K562 (cell line): Measurements from ENCODE around the gene RYR3. TPM values are rescaled to one million over a fixed set of nuclear protein-coding genes. Genes with fewer than 3 reads are reported as not detected.

Experiments
- ATAC-seq: fragments of 200-7000 bp; cut with Tn5 transposase; 3 replicates; pipeline ENCODE4 v1.9.1; 2020; ENCODE audit warnings: moderate library complexity
- BruUV-seq: library from RNA; stranded (reverse); fragments of 400-500 nt; replicated peaks from 2 replicates; lab custom pipeline; 2021; lab: Mats Ljungman, UMichigan
- CTCF ChIA-PET: fragments of 300-600 bp; formaldehyde crosslinking; extraction: SDS; loops from one replicate; lab custom pipeline; 2021; ENCODE audit warnings: low intra/inter-chr PET ratio; lab: Yijun Ruan, JAX
- POLR2A ChIA-PET: fragments of 300-600, 350-650 bp; sonication (Branson Sonifier 250); formaldehyde crosslinking; extraction: SDS; loops from one replicate; lab custom pipeline; 2021; ENCODE audit warnings: antibody characterized with exemption, inconsistent platforms; lab: Yijun Ruan, JAX
- DNase-seq, 4 experiments: peaks; one replicate each; pipeline versions ENCODE4 v3.0.0 to v3.0.0-alpha.2; 2011 to 2018; ENCODE audit warnings: low spot score in 3 of 4, mixed read lengths in 3 of 4; ENCODE audit errors: extremely low read depth in 1 of 4
- FAIRE-seq: peaks from 2 replicates; lab custom pipeline; 2011; peaks lifted over from hg19 to GRCh38; lab: Jason Lieb, UNC
- H2AFZ ChIP-seq: 2 replicates; pipeline ENCODE4 v1.6.0; 2011; ENCODE audit warnings: low read depth, low read length, control low read depth, inconsistent platforms
- H3K27ac ChIP-seq: fragments of 200-600 bp; 3 replicates; pipeline ENCODE4 v1.8.0; 2011; ENCODE audit warnings: low read depth, mild to moderate bottlenecking, control low read depth, inconsistent platforms, low read length, moderate library complexity, mixed read lengths; ENCODE audit errors: extremely low read depth
- H3K27me3 ChIP-seq, 2 experiments: fragments of 300-600 bp in 1 of 2; 2 replicates in 1 of 2; 3 replicates in 1 of 2; pipeline versions ENCODE4 v1.6.0 to v1.8.0; 2011; ENCODE audit warnings: inconsistent platforms in 2 of 2, low read length in 2 of 2, mild to moderate bottlenecking in 1 of 2, mixed read lengths in 1 of 2, moderate library complexity in 1 of 2; ENCODE audit not compliant: control insufficient read depth in 2 of 2, insufficient read depth in 2 of 2
- H3K36me3 ChIP-seq: fragments of 300-600 bp; 3 replicates; pipeline ENCODE4 v1.8.0; 2011; ENCODE audit warnings: mild to moderate bottlenecking, low read length, inconsistent platforms; ENCODE audit not compliant: control insufficient read depth, insufficient read depth
- H3K4me1 ChIP-seq, 2 experiments: fragments of 200-600 bp in 1 of 2; replicated peaks in 1 of 2; 2 replicates in 1 of 2; 3 replicates in 1 of 2; pipeline versions ENCODE4 v1.5.1 to v1.8.0; 2011; ENCODE audit warnings: inconsistent platforms in 2 of 2, low read length in 2 of 2, mild to moderate bottlenecking in 1 of 2, mixed read lengths in 1 of 2, moderate library complexity in 1 of 2; ENCODE audit not compliant: control insufficient read depth in 2 of 2, insufficient read depth in 2 of 2
- H3K4me2 ChIP-seq: 2 replicates; pipeline ENCODE4 v1.6.1; 2011; ENCODE audit warnings: low read length, control low read depth, inconsistent platforms, mixed read lengths; ENCODE audit not compliant: insufficient read depth
- H3K4me3 ChIP-seq: fragments of 200-600 bp; sonication (generic), shearing (Covaris generic); 2 replicates; pipeline ENCODE4 v1.5.1; 2016; ENCODE audit warnings: control low read depth, inconsistent platforms
- H3K79me2 ChIP-seq: fragments of 200-600 bp; 3 replicates; pipeline ENCODE4 v1.8.0; 2011; ENCODE audit warnings: low read length, inconsistent platforms; ENCODE audit not compliant: control insufficient read depth, insufficient read depth
- H3K9ac ChIP-seq, 2 experiments: 2 replicates each; pipeline versions ENCODE4 v1.6.0 to v1.6.1; 2011; ENCODE audit warnings: low read depth in 2 of 2, low read length in 2 of 2, control low read depth in 1 of 2, inconsistent platforms in 1 of 2, mild to moderate bottlenecking in 1 of 2, mixed read lengths in 1 of 2; ENCODE audit not compliant: insufficient read depth in 1 of 2
- H3K9me1 ChIP-seq: one replicate; pipeline ENCODE4 v1.6.0; 2011; ENCODE audit warnings: inconsistent platforms, mild to moderate bottlenecking, low read length, moderate library complexity; ENCODE audit not compliant: control insufficient read depth, insufficient read depth
- H3K9me3 ChIP-seq: replicated peaks from 2 replicates; pipeline ENCODE4 v1.5.1; 2011; ENCODE audit warnings: low read depth, low read length, inconsistent platforms; ENCODE audit not compliant: control insufficient read depth, insufficient read depth
- H4K20me1 ChIP-seq: replicated peaks from 2 replicates; pipeline ENCODE4 v1.6.1; 2011; ENCODE audit warnings: low read length, inconsistent platforms, mixed read lengths; ENCODE audit not compliant: control insufficient read depth, insufficient read depth
- CSDE1 ChIP-seq, 2 experiments: fragments of 450-650 bp; IDR thresholded peaks; 2 replicates each; pipeline ENCODE4 v1.6.1; 2016; ENCODE audit warnings: mild to moderate bottlenecking in 1 of 2
- E2F4 ChIP-seq: sonication (generic); formaldehyde crosslinking; IDR thresholded peaks from 2 replicates; pipeline ENCODE4 v1.8.0; 2022; ENCODE audit warnings: mild to moderate bottlenecking, low read depth, missing genetic modification reagents
- ETS1 ChIP-seq: conservative IDR thresholded peaks from 2 replicates; pipeline ENCODE4 v1.6.1; 2011; ENCODE audit warnings: low read depth, mild to moderate bottlenecking, low read length; ENCODE audit not compliant: control insufficient read depth
- KDM5B ChIP-seq: fragments of 200-600 bp; sonication (generic); IDR thresholded peaks from 2 replicates; pipeline ENCODE4 v1.6.1; 2012; ENCODE audit warnings: low read depth, mild to moderate bottlenecking, moderate library complexity, low read length, control low read depth, inconsistent platforms; ENCODE audit not compliant: insufficient replicate concordance
- KLF13 ChIP-seq: fragments of 450-650 bp; IDR thresholded peaks from 2 replicates; pipeline ENCODE4 v1.6.1; 2016; ENCODE audit warnings: missing genetic modification characterization, low read depth, mild to moderate bottlenecking, missing compliant biosample characterization, moderate library complexity, borderline replicate concordance
- TBP ChIP-seq: optimal IDR thresholded peaks from 2 replicates; pipeline ENCODE3; 2011; ENCODE audit warnings: low read depth, low read length, improper control_type of control experiment
- TEAD2 ChIP-seq: fragments of 450-650 bp; IDR thresholded peaks from 2 replicates; pipeline ENCODE4 v1.6.1; 2016; ENCODE audit warnings: missing genetic modification characterization, control low read depth, missing compliant biosample characterization
- ZBTB1 ChIP-seq: sonication (generic); formaldehyde crosslinking; IDR thresholded peaks from 2 replicates; pipeline ENCODE4 v1.8.1; 2023; ENCODE audit warnings: missing genetic modification reagents, low read depth, mild to moderate bottlenecking, borderline replicate concordance
- ZNF282 ChIP-seq: sonication (generic); formaldehyde crosslinking; IDR thresholded peaks from 2 replicates; pipeline ENCODE4 v1.8.1; 2023; ENCODE audit warnings: missing genetic modification reagents
- ZNF778 ChIP-seq: fragments of 450-650 bp; formaldehyde crosslinking; IDR thresholded peaks from 2 replicates; pipeline ENCODE4 v1.4.0; 2020; ENCODE audit warnings: mild to moderate bottlenecking, moderate library complexity
- WGBS: fragments of 100-300 bp; shearing (Covaris generic); methylation state at CpG from one replicate; pipeline ENCODE4 v1.1.6; 2016; ENCODE audit warnings: low coverage, mixed read lengths; ENCODE audit not compliant: insufficient coverage; ENCODE audit errors: missing lambda C conversion rate; 5-methylcytosine and 5-hydroxymethylcytosine counted together
- in situ Hi-C: fragments of 300-500 bp; cut with MboI; formaldehyde crosslinking; loops from 4 replicates; pipeline ENCODE4 v1.15.0; 2018; ENCODE audit warnings: inconsistent platforms, mixed read lengths
- intact Hi-C: fragments of 100-400 bp; cut with micrococcal nuclease; formaldehyde crosslinking; loops from 2 replicates; pipeline ENCODE4 v1.14.2; 2022
- polyA plus RNA-seq, 8 experiments: library from polyadenylated mRNA; depleted of rRNA in 4 of 8; stranded (reverse) in 5 of 8; unstranded in 3 of 8; fragments of >200 nt; fragmentation: Nextera tagmentation in 2 of 8; fragmentation: Illumina TruSeq in 1 of 8; extraction: Ambion mirVana in 2 of 8; extraction: Trizol in 1 of 8; gene quantifications; 2 replicates each; pipeline versions ENCODE4 v1.2.1 to v1.2.3, GENCODE V29; 2011 to 2014; ENCODE audit warnings: inconsistent platforms in 1 of 8, missing spikeins in 1 of 8
- total RNA-seq, 7 experiments: library from RNA; depleted of rRNA in 6 of 7; stranded (reverse); fragments of >200 nt in 6 of 7; fragmentation: Illumina TruSeq in 2 of 7; extraction: Trizol in 2 of 7; gene quantifications; 2 replicates each; pipeline versions ENCODE4 v1.2.1 to v1.2.3, GENCODE V29; 2011 to 2021; ENCODE audit warnings: low replicate concordance in 1 of 7
- TF ChIP-seq, protein P1 (sequence below): sonication (generic); formaldehyde crosslinking; IDR thresholded peaks from 2 replicates; pipeline ENCODE4 v1.8.0; 2023; ENCODE audit warnings: mild to moderate bottlenecking, missing genetic modification reagents

The RYR3 gene
- total and polyA plus RNA-seq, 9 of the 15 experiments (the other 6 are each of a cell fraction or from before 2014, with no cell fraction given): 0.04 TPM; not detected in 8

GRCh38 chr15:33864360-33865075 is 553.8 kb downstream of the RYR3 start:
- in situ Hi-C loops (no loop called here), intact Hi-C loops (no loop called here)

More at GRCh38 chr15:33864360-33865075, 553.8 kb downstream of the RYR3 start:
- Histone ChIP-seq H3K4me1 (no peaks in the 10 kb centered on the region), H3K4me2 (no peak overlapping the region), H3K27ac (no peak overlapping the region), H3K9me3 (no peaks in the 10 kb centered on the region), H2AFZ (no peak overlapping the region), H3K9me1 (no peaks in the 10 kb centered on the region), H3K9ac (no peak overlapping the region), H3K79me2 (no peaks in the 10 kb centered on the region), H3K36me3 (no peaks in the 10 kb centered on the region), H3K27me3 (no peaks in the 10 kb centered on the region; a peak in 1 of 5 replicates), H4K20me1 (no peaks in the 10 kb centered on the region), H3K4me3 (no peak overlapping the region)
- CTCF ChIA-PET: no interaction called here
- 0% methylated on average over 5 of the region's 5 CpGs for WGBS
- TF ChIP-seq ETS1 (no peak), CSDE1 (IDR thresholded peaks at IDR 0.05) (no peak), TBP (no peak), E2F4 (CRISPR knock-in tag) (no peak), ZNF282 (CRISPR knock-in tag) (no peak), ZNF778 (no peak), TEAD2 (no peak), KLF13 (tag) (no peak), KDM5B (no peak), ZBTB1 (no peak)
- TF ChIP-seq, protein P1, sequence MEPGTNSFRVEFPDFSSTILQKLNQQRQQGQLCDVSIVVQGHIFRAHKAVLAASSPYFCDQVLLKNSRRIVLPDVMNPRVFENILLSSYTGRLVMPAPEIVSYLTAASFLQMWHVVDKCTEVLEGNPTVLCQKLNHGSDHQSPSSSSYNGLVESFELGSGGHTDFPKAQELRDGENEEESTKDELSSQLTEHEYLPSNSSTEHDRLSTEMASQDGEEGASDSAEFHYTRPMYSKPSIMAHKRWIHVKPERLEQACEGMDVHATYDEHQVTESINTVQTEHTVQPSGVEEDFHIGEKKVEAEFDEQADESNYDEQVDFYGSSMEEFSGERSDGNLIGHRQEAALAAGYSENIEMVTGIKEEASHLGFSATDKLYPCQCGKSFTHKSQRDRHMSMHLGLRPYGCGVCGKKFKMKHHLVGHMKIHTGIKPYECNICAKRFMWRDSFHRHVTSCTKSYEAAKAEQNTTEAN (CRISPR knock-in tag): no peak
- POLR2A ChIA-PET: interaction anchor here (0.6 kb wide), 1 partner anchor 201 kb away, joined by 3 read pairs; no protein-coding TSS in a partner anchor
- DNase-seq: no peak
- no peak for FAIRE-seq
- no TSS peak for BruUV-seq
- no peak for ATAC-seq
